WTC11 (cell line): ENCODE measurements around the gene TDRD9. TPM values are rescaled to one million over a fixed set of nuclear protein-coding genes. Genes with fewer than 3 reads are reported as not detected.

ENCODE experiments used
- ATAC-seq: fragments of 200-7000 bp; cut with Tn5 transposase; 2 replicates; pipeline ENCODE4 v1.10.0; 2021; ENCODE audit warnings: mild to moderate bottlenecking, moderate library complexity
- CTCF ChIA-PET: fragments of 300-600 bp; sonication (Branson Sonifier 250); formaldehyde crosslinking; loops from one replicate; lab custom pipeline; 2021; ENCODE audit warnings: antibody characterized with exemption; lab: Charles Lee
- POLR2A ChIA-PET: fragments of 350-600 bp; sonication (Branson Sonifier 250); formaldehyde crosslinking; loops from one replicate; lab custom pipeline; 2021; ENCODE audit warnings: antibody characterized with exemption; lab: Charles Lee
- DNase-seq: peaks from one replicate; pipeline ENCODE4 v3.0.0; 2021; ENCODE audit warnings: low spot score
- H3K27ac Mint-ChIP-seq: 2 replicates; pipeline ENCODE4 v1.8.0; 2021; ENCODE audit warnings: mixed read lengths
- H3K27me3 Mint-ChIP-seq: 2 replicates; pipeline ENCODE4 v1.8.0; 2021; ENCODE audit warnings: low read depth, mild to moderate bottlenecking, moderate library complexity, mixed read lengths
- H3K36me3 Mint-ChIP-seq: 2 replicates; pipeline ENCODE4 v1.8.0; 2021; ENCODE audit warnings: mixed read lengths
- H3K4me1 Mint-ChIP-seq: 2 replicates; pipeline ENCODE4 v1.8.0; 2022; ENCODE audit warnings: mixed read lengths
- H3K4me3 Mint-ChIP-seq: 2 replicates; pipeline ENCODE4 v1.8.0; 2021; ENCODE audit warnings: mild to moderate bottlenecking, moderate library complexity, mixed read lengths
- H3K9me3 Mint-ChIP-seq: 2 replicates; pipeline ENCODE4 v1.8.0; 2021; ENCODE audit warnings: mixed read lengths
- FOXJ3 ChIP-seq: sonication (generic); formaldehyde crosslinking; IDR thresholded peaks from 2 replicates; pipeline ENCODE4 v1.9.0; 2021; ENCODE audit warnings: missing genetic modification reagents, mild to moderate bottlenecking, borderline replicate concordance
- FOXP1 ChIP-seq: sonication (generic); formaldehyde crosslinking; IDR thresholded peaks from 2 replicates; pipeline ENCODE4 v1.8.0; 2022; ENCODE audit warnings: missing genetic modification reagents, mild to moderate bottlenecking, moderate library complexity, borderline replicate concordance
- GTF2I ChIP-seq: fragments of 250-450 bp; sonication (Bioruptor Pico); conservative IDR thresholded peaks from 2 replicates; pipeline ENCODE4 v1.4.0; 2021; ENCODE audit warnings: mild to moderate bottlenecking
- SOX15 ChIP-seq: fragments of 250-450 bp; sonication (Bioruptor Pico); IDR thresholded peaks from 2 replicates; pipeline ENCODE4 v1.9.0; 2021; ENCODE audit warnings: mild to moderate bottlenecking
- ZBTB21 ChIP-seq: sonication (generic); formaldehyde crosslinking; IDR thresholded peaks from 2 replicates; pipeline ENCODE4 v1.8.1; 2023; ENCODE audit warnings: mild to moderate bottlenecking, missing genetic modification reagents, borderline replicate concordance
- ZNF671 ChIP-seq: fragments of 250-450 bp; sonication (Bioruptor Pico); IDR thresholded peaks from 2 replicates; pipeline ENCODE4 v1.8.0; 2021; ENCODE audit warnings: mild to moderate bottlenecking
- total RNA-seq: library from RNA; stranded (reverse); gene quantifications from 3 replicates; pipeline ENCODE4 v1.2.3, GENCODE V29; 2021
- TF ChIP-seq, protein P1 (sequence below): sonication (generic); formaldehyde crosslinking; IDR thresholded peaks from 2 replicates; pipeline ENCODE4 v1.8.0; 2023; ENCODE audit warnings: missing genetic modification reagents, mild to moderate bottlenecking, borderline replicate concordance
- TF ChIP-seq, protein P2 (sequence below): fragments of 250-450 bp; sonication (Bioruptor Pico); IDR thresholded peaks from 2 replicates; pipeline ENCODE4 v2.1.2; 2022; ENCODE audit warnings: mild to moderate bottlenecking, moderate library complexity
- TF ChIP-seq, protein P3 (sequence below): sonication (generic); formaldehyde crosslinking; IDR thresholded peaks from 2 replicates; pipeline ENCODE4 v1.8.1; 2023; ENCODE audit warnings: mild to moderate bottlenecking, moderate library complexity, missing genetic modification reagents
- TF ChIP-seq, protein P4 (sequence below): fragments of 250-450 bp; sonication (Bioruptor Pico); IDR thresholded peaks from 2 replicates; pipeline ENCODE4 v1.9.0; 2021; ENCODE audit warnings: mild to moderate bottlenecking
- TF ChIP-seq, protein P5 (sequence below): sonication (generic); formaldehyde crosslinking; conservative IDR thresholded peaks from 2 replicates; pipeline ENCODE4 v1.8.1; 2023; ENCODE audit warnings: mild to moderate bottlenecking, low read depth, missing genetic modification reagents, moderate library complexity
- TF ChIP-seq, protein P6 (sequence below): sonication (generic); formaldehyde crosslinking; IDR thresholded peaks from 2 replicates; pipeline ENCODE4 v1.8.0; 2022; ENCODE audit warnings: mild to moderate bottlenecking, missing genetic modification reagents
- TF ChIP-seq, protein P7 (sequence below): fragments of 250-450 bp; sonication (Bioruptor Pico); IDR thresholded peaks from 2 replicates; pipeline ENCODE4 v1.9.0; 2021; ENCODE audit warnings: mild to moderate bottlenecking

Gene TDRD9
- total RNA-seq, 1 experiment from 2014 or later, result 0.17 TPM

DNA sequence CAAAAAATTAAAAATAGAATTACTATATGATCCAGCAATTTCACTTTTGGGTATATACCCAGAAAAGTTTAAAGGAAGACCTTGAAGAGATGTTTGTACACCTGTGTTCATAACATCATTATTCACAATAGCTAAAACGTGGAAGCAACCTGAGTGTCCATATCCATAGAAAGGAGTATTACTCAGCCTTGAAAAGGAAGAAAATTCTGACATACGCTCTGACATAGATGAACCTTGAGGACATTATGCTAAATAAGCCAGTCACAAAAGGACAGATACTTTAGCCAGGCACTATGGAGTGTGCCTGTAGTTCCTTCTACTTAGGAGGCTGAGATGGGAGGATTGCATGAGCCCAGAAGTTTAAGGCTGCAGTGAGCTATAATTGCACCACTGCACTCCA, 20.2 kb downstream of the TDRD9 start:
- H3K9me3 Mint-ChIP-seq, result peaks cover 20% of the 10 kb centered on the region
- DNase-seq, result no peak
- TF ChIP-seq, protein P1, sequence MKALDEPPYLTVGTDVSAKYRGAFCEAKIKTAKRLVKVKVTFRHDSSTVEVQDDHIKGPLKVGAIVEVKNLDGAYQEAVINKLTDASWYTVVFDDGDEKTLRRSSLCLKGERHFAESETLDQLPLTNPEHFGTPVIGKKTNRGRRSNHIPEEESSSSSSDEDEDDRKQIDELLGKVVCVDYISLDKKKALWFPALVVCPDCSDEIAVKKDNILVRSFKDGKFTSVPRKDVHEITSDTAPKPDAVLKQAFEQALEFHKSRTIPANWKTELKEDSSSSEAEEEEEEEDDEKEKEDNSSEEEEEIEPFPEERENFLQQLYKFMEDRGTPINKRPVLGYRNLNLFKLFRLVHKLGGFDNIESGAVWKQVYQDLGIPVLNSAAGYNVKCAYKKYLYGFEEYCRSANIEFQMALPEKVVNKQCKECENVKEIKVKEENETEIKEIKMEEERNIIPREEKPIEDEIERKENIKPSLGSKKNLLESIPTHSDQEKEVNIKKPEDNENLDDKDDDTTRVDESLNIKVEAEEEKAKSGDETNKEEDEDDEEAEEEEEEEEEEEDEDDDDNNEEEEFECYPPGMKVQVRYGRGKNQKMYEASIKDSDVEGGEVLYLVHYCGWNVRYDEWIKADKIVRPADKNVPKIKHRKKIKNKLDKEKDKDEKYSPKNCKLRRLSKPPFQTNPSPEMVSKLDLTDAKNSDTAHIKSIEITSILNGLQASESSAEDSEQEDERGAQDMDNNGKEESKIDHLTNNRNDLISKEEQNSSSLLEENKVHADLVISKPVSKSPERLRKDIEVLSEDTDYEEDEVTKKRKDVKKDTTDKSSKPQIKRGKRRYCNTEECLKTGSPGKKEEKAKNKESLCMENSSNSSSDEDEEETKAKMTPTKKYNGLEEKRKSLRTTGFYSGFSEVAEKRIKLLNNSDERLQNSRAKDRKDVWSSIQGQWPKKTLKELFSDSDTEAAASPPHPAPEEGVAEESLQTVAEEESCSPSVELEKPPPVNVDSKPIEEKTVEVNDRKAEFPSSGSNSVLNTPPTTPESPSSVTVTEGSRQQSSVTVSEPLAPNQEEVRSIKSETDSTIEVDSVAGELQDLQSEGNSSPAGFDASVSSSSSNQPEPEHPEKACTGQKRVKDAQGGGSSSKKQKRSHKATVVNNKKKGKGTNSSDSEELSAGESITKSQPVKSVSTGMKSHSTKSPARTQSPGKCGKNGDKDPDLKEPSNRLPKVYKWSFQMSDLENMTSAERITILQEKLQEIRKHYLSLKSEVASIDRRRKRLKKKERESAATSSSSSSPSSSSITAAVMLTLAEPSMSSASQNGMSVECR (CRISPR knock-in tag), result no peak
- 0 out of 2 replicates have a peak, but pooled peaks cover 3% of the 10 kb centered on the region for H3K36me3 Mint-ChIP-seq
- no peak overlapping the region for H3K27ac Mint-ChIP-seq
- ChIA-PET CTCF (no interaction called here), POLR2A (no interaction called here)
- H3K4me3 Mint-ChIP-seq, result no peak overlapping the region
- peaks cover 4% of the 10 kb centered on the region for H3K27me3 Mint-ChIP-seq
- ATAC-seq, result no peak
- no peaks in the 10 kb centered on the region for H3K4me1 Mint-ChIP-seq

DNA sequence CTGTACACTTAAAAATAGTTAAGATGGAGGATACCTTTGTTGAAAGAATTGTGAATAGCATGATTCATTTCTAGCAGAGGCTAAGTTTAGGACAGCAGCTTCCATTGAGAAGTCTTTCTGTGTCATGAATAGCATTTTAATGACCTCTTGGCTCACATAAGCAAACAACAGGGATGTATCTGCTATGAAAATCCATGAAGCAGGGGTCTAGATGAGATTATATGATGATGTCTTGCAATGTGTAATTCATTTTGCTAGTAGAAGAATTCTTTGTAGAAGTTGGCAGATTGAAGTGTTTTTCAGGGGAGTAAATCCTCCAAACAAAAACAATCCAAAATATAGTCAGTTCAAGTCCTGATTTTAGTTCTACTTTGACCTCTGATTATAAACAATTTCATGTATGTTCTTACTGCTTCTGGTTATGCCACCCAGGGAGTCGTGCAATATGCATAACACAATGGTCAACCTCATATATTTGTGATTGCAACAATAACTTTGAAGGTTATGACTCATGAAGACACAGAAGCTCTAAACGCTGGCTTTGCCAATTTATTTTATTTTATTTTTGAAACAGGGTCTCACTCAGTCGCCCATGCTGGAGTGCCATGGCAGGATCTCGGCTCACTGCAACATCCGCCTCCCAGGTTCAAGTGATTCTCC, 21.0 kb downstream of the TDRD9 start:
- no peak for DNase-seq
- CTCF ChIA-PET, result interaction anchor here (0.7 kb wide), 1 partner anchor 25 kb away, joined by 3 read pairs; no protein-coding TSS in a partner anchor
- Mint-ChIP-seq H3K9me3 (peaks cover 28% of the 10 kb centered on the region), H3K4me1 (no peaks in the 10 kb centered on the region), H3K27ac (no peak overlapping the region)
- ATAC-seq, result no peak
- no peak for TF ChIP-seq SOX15 (CRISPR knock-in tag)
- no peak for TF ChIP-seq ZNF671 (CRISPR knock-in tag)
- TF ChIP-seq, protein P2, sequence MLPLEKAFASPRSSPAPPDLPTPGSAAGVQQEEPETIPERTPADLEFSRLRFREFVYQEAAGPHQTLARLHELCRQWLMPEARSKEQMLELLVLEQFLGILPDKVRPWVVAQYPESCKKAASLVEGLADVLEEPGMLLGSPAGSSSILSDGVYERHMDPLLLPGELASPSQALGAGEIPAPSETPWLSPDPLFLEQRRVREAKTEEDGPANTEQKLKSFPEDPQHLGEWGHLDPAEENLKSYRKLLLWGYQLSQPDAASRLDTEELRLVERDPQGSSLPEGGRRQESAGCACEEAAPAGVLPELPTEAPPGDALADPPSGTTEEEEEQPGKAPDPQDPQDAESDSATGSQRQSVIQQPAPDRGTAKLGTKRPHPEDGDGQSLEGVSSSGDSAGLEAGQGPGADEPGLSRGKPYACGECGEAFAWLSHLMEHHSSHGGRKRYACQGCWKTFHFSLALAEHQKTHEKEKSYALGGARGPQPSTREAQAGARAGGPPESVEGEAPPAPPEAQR, result no peak
- no peak for TF ChIP-seq ZBTB21 (CRISPR knock-in tag)
- no peak for TF ChIP-seq FOXP1 (CRISPR knock-in tag)
- TF ChIP-seq, protein P3, sequence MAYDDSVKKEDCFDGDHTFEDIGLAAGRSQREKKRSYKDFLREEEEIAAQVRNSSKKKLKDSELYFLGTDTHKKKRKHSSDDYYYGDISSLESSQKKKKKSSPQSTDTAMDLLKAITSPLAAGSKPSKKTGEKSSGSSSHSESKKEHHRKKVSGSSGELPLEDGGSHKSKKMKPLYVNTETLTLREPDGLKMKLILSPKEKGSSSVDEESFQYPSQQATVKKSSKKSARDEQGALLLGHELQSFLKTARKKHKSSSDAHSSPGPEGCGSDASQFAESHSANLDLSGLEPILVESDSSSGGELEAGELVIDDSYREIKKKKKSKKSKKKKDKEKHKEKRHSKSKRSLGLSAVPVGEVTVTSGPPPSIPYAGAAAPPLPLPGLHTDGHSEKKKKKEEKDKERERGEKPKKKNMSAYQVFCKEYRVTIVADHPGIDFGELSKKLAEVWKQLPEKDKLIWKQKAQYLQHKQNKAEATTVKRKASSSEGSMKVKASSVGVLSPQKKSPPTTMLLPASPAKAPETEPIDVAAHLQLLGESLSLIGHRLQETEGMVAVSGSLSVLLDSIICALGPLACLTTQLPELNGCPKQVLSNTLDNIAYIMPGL (CRISPR knock-in tag), result no peak
- TF ChIP-seq, protein P4, sequence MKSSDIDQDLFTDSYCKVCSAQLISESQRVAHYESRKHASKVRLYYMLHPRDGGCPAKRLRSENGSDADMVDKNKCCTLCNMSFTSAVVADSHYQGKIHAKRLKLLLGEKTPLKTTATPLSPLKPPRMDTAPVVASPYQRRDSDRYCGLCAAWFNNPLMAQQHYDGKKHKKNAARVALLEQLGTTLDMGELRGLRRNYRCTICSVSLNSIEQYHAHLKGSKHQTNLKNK (CRISPR knock-in tag), result no peak
- TF ChIP-seq, protein P5, sequence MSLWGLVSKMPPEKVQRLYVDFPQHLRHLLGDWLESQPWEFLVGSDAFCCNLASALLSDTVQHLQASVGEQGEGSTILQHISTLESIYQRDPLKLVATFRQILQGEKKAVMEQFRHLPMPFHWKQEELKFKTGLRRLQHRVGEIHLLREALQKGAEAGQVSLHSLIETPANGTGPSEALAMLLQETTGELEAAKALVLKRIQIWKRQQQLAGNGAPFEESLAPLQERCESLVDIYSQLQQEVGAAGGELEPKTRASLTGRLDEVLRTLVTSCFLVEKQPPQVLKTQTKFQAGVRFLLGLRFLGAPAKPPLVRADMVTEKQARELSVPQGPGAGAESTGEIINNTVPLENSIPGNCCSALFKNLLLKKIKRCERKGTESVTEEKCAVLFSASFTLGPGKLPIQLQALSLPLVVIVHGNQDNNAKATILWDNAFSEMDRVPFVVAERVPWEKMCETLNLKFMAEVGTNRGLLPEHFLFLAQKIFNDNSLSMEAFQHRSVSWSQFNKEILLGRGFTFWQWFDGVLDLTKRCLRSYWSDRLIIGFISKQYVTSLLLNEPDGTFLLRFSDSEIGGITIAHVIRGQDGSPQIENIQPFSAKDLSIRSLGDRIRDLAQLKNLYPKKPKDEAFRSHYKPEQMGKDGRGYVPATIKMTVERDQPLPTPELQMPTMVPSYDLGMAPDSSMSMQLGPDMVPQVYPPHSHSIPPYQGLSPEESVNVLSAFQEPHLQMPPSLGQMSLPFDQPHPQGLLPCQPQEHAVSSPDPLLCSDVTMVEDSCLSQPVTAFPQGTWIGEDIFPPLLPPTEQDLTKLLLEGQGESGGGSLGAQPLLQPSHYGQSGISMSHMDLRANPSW (CRISPR knock-in tag), result no peak
- TF ChIP-seq, protein P6, sequence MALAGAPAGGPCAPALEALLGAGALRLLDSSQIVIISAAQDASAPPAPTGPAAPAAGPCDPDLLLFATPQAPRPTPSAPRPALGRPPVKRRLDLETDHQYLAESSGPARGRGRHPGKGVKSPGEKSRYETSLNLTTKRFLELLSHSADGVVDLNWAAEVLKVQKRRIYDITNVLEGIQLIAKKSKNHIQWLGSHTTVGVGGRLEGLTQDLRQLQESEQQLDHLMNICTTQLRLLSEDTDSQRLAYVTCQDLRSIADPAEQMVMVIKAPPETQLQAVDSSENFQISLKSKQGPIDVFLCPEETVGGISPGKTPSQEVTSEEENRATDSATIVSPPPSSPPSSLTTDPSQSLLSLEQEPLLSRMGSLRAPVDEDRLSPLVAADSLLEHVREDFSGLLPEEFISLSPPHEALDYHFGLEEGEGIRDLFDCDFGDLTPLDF (CRISPR knock-in tag), result no peak
- TF ChIP-seq, protein P7, sequence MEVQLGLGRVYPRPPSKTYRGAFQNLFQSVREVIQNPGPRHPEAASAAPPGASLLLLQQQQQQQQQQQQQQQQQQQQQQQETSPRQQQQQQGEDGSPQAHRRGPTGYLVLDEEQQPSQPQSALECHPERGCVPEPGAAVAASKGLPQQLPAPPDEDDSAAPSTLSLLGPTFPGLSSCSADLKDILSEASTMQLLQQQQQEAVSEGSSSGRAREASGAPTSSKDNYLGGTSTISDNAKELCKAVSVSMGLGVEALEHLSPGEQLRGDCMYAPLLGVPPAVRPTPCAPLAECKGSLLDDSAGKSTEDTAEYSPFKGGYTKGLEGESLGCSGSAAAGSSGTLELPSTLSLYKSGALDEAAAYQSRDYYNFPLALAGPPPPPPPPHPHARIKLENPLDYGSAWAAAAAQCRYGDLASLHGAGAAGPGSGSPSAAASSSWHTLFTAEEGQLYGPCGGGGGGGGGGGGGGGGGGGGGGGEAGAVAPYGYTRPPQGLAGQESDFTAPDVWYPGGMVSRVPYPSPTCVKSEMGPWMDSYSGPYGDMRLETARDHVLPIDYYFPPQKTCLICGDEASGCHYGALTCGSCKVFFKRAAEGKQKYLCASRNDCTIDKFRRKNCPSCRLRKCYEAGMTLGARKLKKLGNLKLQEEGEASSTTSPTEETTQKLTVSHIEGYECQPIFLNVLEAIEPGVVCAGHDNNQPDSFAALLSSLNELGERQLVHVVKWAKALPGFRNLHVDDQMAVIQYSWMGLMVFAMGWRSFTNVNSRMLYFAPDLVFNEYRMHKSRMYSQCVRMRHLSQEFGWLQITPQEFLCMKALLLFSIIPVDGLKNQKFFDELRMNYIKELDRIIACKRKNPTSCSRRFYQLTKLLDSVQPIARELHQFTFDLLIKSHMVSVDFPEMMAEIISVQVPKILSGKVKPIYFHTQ (CRISPR knock-in tag), result no peak
- no peak for TF ChIP-seq GTF2I (CRISPR knock-in tag)
- TF ChIP-seq FOXJ3, result no peak
- TF ChIP-seq, all 79 proteins: peak for 0
- Mint-ChIP-seq H3K4me3 (no peak overlapping the region), H3K27me3 (peaks cover 4% of the 10 kb centered on the region), H3K36me3 (0 out of 2 replicates have a peak, but pooled peaks cover 3% of the 10 kb centered on the region)
- POLR2A ChIA-PET, result interaction anchor here (0.6 kb wide), 1 partner anchor 506 kb away, joined by 3 read pairs; no protein-coding TSS in a partner anchor
